Heart left ventricle (tissue), 13 donors: Measurements from ENCODE around the gene ELFN1.

ENCODE experiments used
- CTCF ChIP-seq, 12 donors: fragments of 200-600 bp; sonication (generic) in 4 of 12; IDR thresholded peaks; one replicate each; pipeline versions ENCODE4 v1.5.0 to v1.8.0; 2018 to 2022; ENCODE audit warnings: antibody characterized with exemption in 12 of 12, mild to moderate bottlenecking in 5 of 12
- POLR2A ChIP-seq, 2 donors: fragments of 450-650 bp; IDR thresholded peaks; one replicate each; pipeline ENCODE4 v1.6.1; 2017; ENCODE audit warnings: antibody characterized with exemption in 2 of 2, mild to moderate bottlenecking in 2 of 2, moderate library complexity in 2 of 2
- donor health status: ischemic (EF 13 %, LVEDD 7.1; RV severe dilation, severe dysfunction).
- donor health status: DM: no; HTN: yes; CAD: no.
- donor health status: DM: no; HTN: no; CAD: no.
- donor health status: ischemic (EF 25% LVEDD 6.9; RV normal size, moderate dysfunction).
- donor health status: ischemic (EF 25% LVEDD 5.7; RV mildly dilated, moderate dysfunction).
- donor health status: ischemic (EF 35%, LVEDD 5.7; RV mildly dilated, moderate dysfunction).
- donor health status: nonischemic (EF 11% LVEDD 7.7; RV severe dilation, severe dysfunction).
- donor health status: DM: yes; HTN: yes; CAD: no.
- donor health status: PGD.
- donor health status: ischemic (EF 29% LVEDD 5.4; RV normal size, mild dysfunction).
- donor health status: nonischemic (EF 23%, LVEDD 6.1; RV moderate dilation, normal function).

GRCh38 chr7:1622441-1622840 lies 47.6 kb upstream of the ELFN1 start:
- TF ChIP-seq CTCF (IDR thresholded peaks at IDR 0.05) (no peak), POLR2A (IDR thresholded peaks at IDR 0.05) (no peak)
